Non-pigmented ciliary epithelial cell (primary cell): Measurements from ENCODE around the gene SMNDC1.
"Not testable (repeated sequence)": the region's sequence is repeated elsewhere in the genome, so short reads cannot be mapped to it uniquely, and the experiment has no call there.

ENCODE experiments used
- DNase-seq: peaks from one replicate; pipeline ENCODE4 v3.0.0-alpha.2; 2010; ENCODE audit warnings: low read depth

Gene SMNDC1

DNA sequence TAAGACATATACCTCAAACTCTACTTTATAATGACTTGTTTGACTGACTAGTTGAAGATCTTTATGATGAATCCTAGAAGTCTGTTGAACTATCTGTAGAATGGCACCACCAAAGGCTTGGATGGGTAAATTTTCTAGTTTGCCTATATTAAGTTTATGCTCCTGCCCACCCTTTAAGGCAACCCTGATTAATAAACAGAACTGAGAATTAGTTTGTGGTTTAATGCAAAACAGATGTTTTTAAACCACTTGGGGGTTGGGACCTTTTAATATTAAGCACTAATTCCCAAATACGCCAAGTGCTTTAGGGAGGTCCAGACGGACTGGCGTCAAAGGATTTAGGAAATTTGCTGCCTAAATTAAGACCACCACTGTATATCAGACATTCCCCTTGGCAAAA lies 20.5 kb downstream of the SMNDC1 start:
- no peak for DNase-seq

DNA sequence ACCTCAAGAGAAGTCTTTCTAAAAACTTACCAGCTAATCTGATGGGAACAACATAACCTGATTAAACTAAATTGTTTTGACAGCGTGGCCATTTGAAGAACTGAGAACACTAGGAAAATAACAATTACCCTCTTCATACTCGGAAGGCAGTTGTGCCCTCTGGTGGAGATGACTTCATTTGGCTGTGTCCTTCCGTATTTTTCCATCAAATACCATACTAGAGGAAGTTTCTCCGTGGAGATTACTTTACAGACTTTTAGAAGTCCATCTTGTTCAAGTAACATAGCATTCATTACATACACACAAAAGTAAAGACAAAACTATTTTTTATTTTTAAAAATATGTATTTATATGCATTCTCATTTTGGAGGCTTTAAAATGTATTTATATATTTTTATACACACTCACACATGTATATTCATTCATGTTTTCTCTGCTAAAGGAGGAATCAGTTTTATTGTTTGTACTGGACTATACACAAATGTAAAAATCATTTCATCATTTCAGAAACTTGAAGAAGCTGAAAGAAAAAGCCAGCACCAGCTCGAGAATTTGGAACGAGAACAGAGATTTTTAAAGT lies 25.2 kb downstream of the SMNDC1 start:
- peak; percentile 19 for DNase-seq

DNA sequence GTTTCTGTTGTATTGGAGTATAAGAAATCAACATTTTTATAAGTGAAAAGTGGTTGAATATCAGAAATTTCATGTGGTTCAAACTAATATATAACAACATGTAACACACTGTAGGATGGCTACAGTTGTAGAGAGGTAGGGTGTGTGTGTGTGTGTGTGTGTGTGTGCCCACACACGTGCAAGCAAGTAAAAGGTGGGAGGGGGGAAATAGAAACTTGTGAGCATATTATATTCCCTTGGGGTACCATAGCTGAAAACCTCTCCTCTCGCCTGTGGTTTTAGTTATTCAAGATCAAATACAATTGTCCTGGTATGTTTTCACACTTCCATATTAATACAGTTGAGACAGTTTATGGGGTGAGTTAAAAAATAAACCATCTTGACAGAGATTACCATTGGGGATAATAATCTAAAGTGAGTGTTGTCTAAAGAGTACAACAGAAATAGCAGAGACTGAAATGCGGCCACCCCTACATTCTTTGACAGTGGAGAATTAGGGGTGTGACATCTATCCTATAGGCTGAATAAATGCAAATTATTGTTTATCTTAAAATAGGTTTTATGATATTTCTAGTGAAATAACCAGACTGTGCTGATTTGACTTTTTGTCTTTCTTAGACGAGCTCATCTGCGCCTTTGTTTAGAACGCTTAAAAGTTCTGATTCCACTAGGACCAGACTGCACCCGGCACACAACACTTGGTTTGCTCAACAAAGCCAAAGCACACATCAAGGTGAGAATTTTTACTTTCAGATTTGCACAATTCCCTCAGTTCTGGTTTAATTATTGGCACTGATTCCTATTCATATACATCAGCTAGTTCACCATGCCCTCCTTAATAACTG lies 25.9 kb downstream of the SMNDC1 start:
- no peak for DNase-seq

DNA sequence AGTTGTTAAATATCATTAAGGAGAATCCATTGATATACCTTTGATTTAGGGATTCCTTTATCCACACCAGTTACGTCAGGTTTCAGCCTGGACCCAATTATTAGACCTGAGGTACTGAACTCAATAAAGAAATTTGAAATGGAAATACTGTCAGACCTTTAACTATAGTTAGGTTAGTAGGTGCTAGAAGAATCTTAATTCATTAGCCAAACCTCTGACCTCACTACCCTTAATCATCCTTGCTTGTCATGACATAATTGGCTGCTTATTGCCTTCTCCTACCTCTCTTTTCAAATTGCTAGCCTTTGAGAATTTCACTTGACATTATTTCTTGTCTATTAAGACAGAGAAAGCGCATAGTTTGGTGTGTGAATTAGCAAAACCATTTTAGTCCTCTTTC lies 27.1 kb downstream of the SMNDC1 start:
- no peak for DNase-seq

DNA sequence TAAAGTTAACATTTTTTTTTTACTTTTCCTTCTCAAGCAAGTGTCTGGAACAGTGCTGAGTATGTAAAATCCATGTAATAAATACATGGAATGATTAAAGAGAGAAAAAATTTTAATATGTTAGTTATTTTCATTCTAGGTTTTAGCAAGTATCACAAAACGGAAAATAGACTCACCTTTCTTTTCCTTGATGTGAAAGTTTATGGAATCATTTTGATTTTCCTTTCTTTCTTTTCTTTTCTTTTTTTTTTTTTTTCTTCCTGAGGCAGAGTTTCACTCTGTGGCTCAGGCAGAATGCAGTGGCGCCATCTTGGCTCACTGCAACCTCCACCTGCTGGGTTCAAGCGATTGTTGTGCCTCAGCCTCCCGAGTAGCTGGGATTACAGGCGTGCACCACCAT lies 28.1 kb downstream of the SMNDC1 start:
- DNase-seq, result no peak

DNA sequence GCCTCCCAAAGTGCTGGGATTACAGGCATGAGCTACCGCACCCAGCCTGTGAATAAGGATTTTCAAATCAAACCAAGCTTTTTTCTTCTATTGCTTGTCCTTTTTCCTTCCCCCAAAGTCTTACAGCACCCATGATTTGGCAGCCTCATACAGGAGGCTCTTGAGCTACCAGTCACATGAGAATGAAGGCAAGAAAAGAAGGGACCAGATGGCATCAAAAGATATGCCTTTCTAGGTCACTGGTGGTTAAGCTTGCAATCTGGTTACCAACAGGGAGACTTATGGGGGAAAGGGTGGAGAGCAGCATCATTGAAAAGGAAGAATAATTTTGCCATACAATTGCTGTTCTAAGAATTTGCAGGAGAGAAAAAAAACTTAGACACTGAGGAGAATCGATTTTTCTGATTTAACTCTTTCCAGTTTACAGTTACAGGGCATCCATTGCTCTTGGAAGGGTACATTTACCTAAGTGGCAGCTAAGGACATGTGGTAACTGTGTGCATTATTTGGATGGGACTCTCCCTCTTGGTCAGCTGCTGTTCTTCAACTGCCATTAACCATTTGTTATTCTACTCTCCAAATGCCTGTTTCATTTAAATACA lies 29.5 kb downstream of the SMNDC1 start:
- DNase-seq, result no peak

DNA sequence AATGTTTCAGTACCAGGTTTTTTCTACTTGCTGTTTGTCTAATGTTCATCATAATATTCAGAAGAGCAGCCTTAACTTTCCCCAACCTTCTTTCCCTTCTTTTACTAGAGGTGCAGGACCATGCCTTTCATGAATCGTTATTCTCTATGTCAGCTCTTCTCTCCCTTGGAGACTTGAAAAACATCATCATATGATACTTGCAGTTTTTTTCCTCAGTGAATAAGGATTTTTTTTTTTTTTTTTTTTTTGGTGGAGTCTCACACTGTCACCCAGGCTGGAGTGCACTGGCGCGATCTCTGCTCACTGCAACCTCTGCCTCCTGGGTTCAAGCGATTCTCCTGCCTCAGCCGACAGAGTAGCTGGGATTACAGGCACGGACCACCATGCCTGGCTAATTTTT lies 30.1 kb downstream of the SMNDC1 start:
- no peak for DNase-seq

DNA sequence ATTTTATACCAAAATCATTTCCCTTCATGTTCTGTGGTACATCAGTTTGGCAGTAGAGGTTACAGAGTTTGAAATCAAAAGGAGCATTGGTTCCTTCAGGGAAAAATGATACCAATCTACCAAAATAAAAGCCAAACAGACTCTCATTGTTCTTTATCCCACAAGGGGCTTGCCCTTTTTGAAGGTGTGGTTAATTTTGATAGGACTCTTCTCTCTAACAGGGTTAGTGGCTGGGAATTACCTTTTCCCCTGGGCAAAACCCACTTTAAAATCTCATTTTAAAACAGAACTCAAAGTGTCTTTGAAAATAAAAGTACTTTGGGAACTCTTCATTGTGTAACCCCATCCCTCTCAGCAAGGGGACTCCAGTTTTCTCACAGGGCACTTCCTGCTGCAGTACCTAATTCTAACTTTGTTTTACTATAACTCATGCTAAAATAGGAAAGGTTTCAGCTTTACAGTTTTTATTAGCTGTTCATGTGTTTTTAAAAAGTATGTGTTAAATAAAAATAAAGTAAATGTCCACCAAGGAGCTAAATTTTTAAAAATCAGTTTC lies 30.6 kb downstream of the SMNDC1 start:
- DNase-seq, result no peak

DNA sequence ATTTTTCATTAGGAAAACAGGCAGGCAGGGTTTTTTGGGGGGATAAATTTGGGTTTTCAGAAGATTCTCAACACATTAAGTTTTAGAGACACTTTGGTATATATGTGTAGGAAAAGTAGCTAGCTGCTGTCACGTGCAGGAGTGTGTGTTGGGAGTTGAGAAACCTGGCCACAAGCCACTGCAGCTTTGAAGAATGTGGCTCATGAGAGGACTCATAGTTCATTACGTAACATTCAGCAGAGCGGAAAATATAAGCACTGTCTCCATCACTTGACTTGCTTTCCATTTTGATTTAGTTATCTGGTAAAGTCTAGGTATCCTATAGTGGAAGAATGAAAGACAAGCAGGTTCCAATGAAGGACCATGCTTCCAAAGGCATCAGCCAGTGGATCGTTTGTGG lies 31.2 kb downstream of the SMNDC1 start:
- peak; percentile 55 for DNase-seq

DNA sequence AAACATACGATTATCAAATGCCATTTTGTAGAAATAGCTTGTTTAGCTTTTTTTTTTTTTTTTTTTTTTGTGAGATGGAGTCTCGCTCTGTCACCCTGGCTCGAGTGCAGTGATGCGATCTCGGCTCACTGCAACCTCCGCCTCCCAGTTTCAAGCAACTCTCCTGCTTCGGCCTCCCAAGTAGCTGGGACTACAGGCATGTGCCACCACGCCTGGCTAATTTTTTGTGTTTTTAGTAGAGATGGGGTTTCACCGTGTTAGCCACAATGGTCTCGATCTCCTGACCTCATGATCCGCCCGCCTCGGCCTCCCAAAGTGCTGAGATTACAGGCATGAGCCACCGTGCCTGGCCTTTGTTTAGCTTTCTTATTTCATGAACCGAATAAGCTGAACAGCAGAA lies 31.7 kb downstream of the SMNDC1 start:
- not testable (repeated sequence) for DNase-seq

DNA sequence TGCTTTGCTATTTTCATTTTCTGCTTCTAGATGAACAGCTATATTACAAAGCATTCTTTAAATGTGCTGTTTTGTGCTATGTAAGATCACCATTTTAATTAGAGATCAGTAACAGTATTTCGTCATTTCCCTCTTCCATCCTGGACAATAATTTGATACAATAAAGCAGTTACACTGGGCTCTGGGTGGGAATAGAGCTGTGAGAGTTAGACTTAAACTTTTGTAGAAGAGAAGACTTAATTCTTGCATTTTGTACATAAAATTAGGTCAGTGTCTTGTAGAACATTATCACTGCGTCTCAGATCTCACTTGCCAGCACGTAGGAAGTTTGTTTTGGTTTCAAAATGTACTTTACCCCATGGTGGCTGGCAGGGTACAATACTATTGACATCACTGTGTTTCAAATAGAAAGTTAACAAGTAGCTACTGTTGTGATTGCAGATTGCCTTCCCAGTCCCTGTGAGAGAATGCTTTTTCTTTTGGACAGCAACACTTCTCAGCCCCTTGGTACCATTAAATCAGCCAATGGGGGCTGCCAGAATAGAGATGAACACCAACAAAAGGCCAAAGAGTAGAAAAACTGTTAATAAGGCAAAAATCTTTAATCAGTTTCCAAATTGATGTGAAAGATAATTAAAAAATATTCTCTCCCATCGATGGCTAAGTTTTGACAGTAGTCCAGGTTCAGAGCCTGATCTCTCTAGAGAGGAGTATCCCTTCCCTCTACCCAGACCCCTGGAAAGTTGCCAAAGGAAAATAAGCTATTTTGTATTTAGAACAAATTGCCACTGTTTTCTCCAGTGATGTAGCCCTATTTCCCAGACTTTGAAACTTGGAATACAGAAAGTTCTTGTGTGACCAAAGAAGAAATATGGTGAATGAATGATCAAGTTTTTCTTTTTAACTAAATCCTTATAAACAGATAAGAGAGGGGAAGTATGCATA lies 35.1 kb downstream of the SMNDC1 start:
- no peak for DNase-seq

DNA sequence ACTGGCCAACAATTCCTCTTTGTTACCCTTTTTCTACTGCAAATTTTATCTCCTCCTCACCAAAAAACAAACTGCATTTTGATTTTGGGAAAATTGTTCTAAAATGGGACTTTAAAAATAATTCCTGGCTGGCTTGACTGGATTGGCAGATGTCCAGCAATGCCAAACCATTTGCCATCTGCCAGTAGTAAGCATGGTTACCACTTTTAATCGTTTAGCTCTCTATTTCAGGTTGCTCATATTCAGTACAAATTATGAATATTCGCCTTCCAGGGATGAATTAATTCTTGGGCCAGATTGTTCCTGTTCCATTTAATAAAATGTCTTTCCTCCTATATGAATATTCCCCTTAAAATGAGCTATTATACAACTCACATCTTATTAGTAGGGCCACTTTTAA lies 35.7 kb downstream of the SMNDC1 start:
- DNase-seq, result no peak

DNA sequence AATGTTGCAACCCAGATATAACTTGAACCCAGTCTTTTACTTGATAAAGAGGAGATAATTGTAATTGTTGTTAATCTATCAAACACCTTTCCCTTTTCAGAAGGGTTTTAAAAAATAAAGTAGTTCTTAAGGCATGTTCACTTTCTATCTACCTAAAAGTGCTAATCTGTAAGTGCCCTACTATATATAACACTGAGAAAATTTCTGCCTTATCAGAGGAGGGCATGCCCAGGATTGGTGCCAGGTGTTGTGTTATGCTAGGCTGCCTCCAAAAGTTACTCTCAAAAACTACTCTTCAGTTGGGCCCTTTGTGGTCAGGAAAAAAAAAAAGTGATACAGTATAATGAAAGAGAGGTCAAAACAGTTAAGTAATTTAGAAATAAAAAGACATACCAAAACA lies 36.3 kb downstream of the SMNDC1 start:
- DNase-seq, result no peak

DNA sequence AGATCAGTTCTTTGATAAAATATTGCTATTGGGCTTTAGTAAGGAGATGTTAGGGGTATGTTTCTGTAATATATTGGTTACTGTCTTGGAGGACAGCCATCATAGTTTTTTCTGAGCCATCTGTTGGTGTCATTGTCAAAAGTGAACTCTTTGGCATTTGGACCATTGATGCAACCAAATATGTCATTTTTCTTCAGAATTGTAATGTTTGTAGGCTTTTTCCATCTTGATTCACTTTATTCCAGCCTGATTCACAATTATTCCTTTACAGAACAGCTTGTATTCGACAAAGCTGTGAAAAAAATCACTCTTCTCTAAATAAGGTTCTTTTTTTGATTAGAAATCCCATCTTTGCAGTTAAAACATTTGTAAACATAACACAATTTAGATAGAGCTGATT lies 37.4 kb downstream of the SMNDC1 start:
- DNase-seq, result no peak

DNA sequence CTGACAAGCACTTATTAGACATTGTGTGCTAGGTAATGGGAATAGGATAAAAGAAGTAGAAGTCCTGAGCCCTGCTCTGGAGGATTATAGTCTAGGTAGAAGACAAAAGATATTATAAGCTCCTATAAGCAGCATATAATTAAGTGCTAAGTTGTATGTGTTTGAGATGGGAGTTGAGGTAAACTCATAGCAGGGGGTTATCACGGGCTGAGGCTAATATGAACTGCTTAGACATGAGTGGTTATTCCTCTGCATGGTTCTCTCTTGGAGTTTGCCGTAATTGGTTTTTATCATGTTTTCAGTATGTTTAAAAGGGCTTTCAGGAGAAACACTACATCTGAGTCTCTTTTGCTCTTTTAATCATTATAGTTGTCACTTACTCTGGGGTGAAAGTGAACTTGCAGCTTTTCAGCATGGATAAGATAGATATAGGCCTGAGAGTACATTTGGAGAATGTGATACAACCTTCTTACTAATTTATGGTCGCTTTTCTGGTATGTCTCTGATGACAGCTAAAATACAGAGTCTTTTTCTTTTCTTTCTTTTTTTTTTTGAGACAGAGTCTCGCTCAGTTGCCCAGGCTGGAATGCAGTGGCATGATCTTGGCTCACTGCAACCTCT lies 39.0 kb downstream of the SMNDC1 start:
- DNase-seq, result no peak

DNA sequence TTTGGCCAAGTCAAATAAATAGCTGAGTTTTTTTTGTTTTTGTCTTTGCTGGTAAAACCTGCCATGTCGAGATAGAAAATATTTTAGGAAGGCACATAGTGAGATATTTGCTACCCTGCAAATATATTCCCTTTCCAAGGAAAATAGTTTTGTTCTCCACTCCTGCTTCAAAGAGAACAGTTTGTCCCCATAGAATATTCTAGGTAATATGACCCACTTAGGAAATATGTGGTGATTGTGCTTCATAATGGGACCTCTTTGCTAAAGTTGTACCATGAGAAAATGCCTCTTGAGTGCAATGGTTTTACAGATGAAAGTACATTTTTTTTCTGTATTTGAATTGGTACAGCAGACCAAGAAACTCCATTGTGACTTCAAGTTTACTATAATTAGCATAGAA lies 41.6 kb downstream of the SMNDC1 start:
- DNase-seq, result no peak

DNA sequence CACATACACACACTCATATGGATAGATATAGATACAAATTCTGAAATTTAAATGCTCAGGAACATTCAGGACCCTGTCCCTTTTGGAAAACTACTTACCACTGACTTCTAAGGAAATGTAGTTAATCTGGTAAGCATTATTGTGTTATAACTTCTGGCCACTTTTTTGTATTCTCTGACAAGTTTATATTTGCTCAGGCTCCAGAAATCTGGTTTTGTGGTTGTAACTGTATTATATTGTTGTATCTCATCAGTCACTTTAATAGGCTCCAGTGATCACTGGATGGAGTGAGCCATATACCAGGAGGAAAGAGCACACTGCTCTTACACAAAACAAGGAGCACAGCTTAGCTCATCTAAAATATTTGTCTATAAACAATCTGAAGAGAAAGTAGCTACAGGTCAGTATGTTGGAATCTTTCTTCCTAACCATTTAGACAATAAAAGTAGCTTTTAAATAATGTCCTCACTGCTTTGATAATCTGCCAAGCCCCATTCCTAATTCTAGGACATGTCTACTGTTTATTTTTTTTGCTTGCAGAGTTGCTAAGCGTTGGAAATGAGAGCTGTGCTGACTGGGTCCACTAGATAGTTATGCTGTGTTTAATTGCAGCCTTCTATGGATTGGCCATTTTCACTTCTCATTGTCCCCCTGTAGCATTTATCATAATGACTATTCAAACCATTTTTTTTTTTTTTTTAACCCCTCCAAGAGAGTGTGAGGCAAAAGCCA lies 43.8 kb downstream of the SMNDC1 start:
- DNase-seq, result no peak

DNA sequence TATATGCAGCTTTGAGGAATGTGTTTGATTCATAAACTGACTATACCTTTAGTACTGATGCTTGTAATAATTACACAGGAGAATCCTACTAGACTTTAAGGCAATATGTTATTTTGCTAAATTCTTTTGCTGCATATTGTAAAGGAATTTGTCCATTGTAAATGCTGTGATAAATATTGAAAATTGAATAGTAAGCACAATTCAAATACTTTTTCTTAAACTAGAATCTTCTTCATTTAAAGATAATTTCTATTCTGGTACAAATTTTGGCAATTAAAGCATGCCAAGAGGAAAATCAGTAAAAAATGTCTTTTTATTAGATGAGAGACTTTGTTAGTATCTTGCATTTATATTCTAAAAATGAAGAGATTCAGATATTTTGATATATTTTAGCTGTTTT lies 45.4 kb downstream of the SMNDC1 start:
- DNase-seq, result no peak

DNA sequence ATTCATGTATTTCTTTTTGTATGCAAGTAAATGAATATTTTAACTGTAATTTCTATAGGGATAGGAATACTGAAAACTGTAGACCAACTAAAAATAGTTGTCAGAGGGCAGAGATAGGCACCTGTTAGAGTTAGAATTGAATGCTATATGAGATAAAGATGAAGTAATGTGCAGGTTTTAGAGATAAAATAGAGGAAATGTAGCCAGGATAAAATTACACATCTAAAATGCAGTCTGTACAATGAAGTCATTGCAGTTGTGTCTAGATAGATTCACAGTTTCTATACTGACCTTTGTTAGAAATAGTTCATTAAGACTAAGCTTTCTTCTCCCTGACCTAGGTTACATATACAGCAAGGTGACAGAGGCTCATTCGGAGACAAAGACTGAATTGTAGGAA lies 46.2 kb downstream of the SMNDC1 start:
- no peak for DNase-seq

DNA sequence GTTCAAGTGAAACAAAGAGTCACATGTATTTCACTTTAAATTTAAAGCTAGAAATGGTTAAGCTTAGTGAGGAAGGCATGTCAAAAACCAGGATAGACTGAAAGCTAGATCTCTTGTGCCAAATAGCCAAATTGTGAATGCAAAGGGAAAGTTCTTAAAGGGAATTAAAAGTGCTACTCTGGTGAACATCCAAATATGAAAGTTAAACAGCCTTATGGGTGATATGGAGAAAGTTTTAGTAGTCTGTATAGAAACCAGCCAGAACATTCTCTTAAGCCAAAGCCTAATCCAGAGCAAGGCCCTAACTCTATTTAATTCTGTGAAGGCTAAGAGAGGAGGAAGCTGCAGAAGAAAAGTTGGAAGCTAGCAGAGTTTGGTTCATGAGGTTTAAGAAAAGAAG lies 50.3 kb downstream of the SMNDC1 start:
- no peak for DNase-seq

DNA sequence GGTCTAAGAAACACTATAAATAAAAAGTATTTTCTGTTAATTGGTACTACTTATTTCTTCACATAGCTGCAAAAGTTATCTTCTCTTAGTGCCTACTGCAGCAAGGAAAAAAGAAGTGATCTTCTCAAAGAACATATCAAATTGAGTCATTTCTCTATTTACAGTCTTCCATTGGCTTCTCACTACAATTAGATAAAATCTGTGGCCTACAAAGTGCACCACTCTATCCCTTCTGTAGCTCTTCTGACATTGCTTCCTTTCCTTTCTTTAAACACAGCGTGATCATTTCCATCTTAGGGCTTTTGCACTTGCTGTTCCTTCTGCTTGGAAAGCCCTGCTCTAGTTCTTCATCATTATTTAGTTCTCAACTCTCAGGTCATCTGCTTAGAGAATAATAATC lies 52.6 kb downstream of the SMNDC1 start:
- no peak for DNase-seq
